Upper lobe of left lung (tissue), 4 donors: ENCODE measurements around the gene PCP2.

Experiments used
- CTCF ChIP-seq, 6 experiments: fragments of 450-650 bp in 4 of 6; fragments of 200-600 bp in 2 of 6; sonication (generic) in 2 of 6; IDR thresholded peaks; one replicate each; pipeline ENCODE4 v1.5.1; 2016 to 2019; ENCODE audit warnings: antibody characterized with exemption in 6 of 6
- EP300 ChIP-seq, 4 donors: sonication (generic); formaldehyde crosslinking; IDR thresholded peaks; one replicate each; pipeline ENCODE4 v1.5.1; 2017; ENCODE audit warnings: antibody characterized with exemption in 4 of 4, control low read depth in 2 of 4
- POLR2A ChIP-seq, 4 donors: fragments of 450-650 bp; IDR thresholded peaks; one replicate each; pipeline ENCODE4 v1.5.1; 2016 to 2017; ENCODE audit warnings: antibody characterized with exemption in 4 of 4, mild to moderate bottlenecking in 2 of 4
- POLR2AphosphoS5 ChIP-seq, 2 donors: sonication (generic); formaldehyde crosslinking; IDR thresholded peaks; one replicate each; pipeline ENCODE4 v1.5.1; 2017; ENCODE audit warnings: antibody characterized with exemption in 2 of 2

- TF ChIP-seq CTCF (IDR thresholded peaks at IDR 0.05) = no peak
- TF ChIP-seq EP300 (IDR thresholded peaks at IDR 0.05) = no peak
- TF ChIP-seq POLR2A (IDR thresholded peaks at IDR 0.05) = no peak
- TF ChIP-seq POLR2AphosphoS5 (IDR thresholded peaks at IDR 0.05) = no peak
These were observed 10.4 kb downstream of the PCP2 start for GRCh38 chr19:7622933-7623685.
